ENCODE measurements around the gene DUT. TPM values are rescaled to one million over a fixed set of nuclear protein-coding genes. Genes with fewer than 3 reads are reported as not detected.

DUT gene
- polyA plus RNA-seq, 6 donors from 2014 or later = 106 to 117 (median 112) TPM

GRCh38 chr15:48366584-48367312, 35.5 kb downstream of the DUT start:
- Mint-ChIP-seq H3K27me3 (peaks cover 5 to 41% (median 21%) of the 10 kb centered on the region in 3 donors), H3K27ac (no peak overlapping the region), H3K9me3 (peaks cover 0 to 3% (median 0%) of the 10 kb centered on the region in 7 donors), H3K4me3 (no peak overlapping the region), H3K4me1 (no peaks in the 10 kb centered on the region), H3K36me3 (no peaks in the 10 kb centered on the region)
- ATAC-seq (ENCODE audit: low read depth in 2 of 2) (no peak), DNase-seq (no peak)

DNA sequence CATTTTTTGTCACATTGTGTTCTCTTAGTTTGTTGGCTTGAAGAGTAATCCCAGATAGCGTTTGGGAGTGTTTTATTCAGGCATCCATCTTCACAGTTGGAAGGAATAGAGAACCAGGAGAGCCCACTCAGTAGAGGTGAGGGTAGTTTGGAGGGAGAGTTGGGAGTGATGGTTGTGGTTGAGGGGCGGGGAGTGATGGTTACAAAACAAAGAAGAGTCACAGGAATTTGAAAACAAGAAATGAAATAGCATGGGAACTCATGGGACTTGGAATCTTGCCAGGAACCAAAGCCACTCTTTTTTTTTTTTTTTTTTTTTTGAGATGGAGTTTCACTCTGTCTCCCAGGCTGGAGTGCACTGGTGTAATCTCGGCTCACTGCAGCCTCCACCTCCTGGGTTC, 36.3 kb downstream of the DUT start:
- ATAC-seq (ENCODE audit: low read depth in 2 of 2) = no peak
- Mint-ChIP-seq H3K27ac (no peak overlapping the region), H3K9me3 (peaks cover 0 to 3% (median 0%) of the 10 kb centered on the region in 7 donors), H3K4me3 (no peak overlapping the region), H3K36me3 (no peaks in the 10 kb centered on the region), H3K27me3 (peaks cover 5 to 41% (median 21%) of the 10 kb centered on the region in 3 donors), H3K4me1 (no peaks in the 10 kb centered on the region)
- no peak for DNase-seq

- ATAC-seq (ENCODE audit: low read depth in 2 of 2) (no peak), DNase-seq (no peak)
- Mint-ChIP-seq H3K27ac (no peak overlapping the region), H3K4me1 (no peaks in the 10 kb centered on the region), H3K4me3 (no peak overlapping the region), H3K9me3 (no peaks in the 10 kb centered on the region), H3K36me3 (no peaks in the 10 kb centered on the region), H3K27me3 (peaks cover 14 to 51% (median 38%) of the 10 kb centered on the region in 3 donors)
Observed at GRCh38 chr15:48370460-48370859, 39.2 kb downstream of the DUT start.

- H3K36me3 Mint-ChIP-seq = no peaks in the 10 kb centered on the region
- H3K27me3 Mint-ChIP-seq = peaks cover 24 to 53% (median 41%) of the 10 kb centered on the region in 3 donors
- DNase-seq = no peak
- ATAC-seq (ENCODE audit: low read depth in 2 of 2) = no peak
- H3K27ac Mint-ChIP-seq = no peak overlapping the region
- no peaks in the 10 kb centered on the region for H3K4me1 Mint-ChIP-seq
- no peak overlapping the region for H3K4me3 Mint-ChIP-seq
- peaks cover 0 to 5% (median 0%) of the 10 kb centered on the region in 7 donors for H3K9me3 Mint-ChIP-seq
Observed at GRCh38 chr15:48371550-48371949, 40.3 kb downstream of the DUT start.

GRCh38 chr15:48371961-48372360, 40.7 kb downstream of the DUT start:
- H3K9me3 Mint-ChIP-seq = peaks cover 0 to 5% (median 0%) of the 10 kb centered on the region in 7 donors
- H3K4me1 Mint-ChIP-seq = no peaks in the 10 kb centered on the region
- H3K27ac Mint-ChIP-seq = no peak overlapping the region
- peaks cover 24 to 49% (median 41%) of the 10 kb centered on the region in 3 donors for H3K27me3 Mint-ChIP-seq
- DNase-seq = no peak
- H3K36me3 Mint-ChIP-seq = no peaks in the 10 kb centered on the region
- ATAC-seq (ENCODE audit: low read depth in 2 of 2) = no peak
- no peak overlapping the region for H3K4me3 Mint-ChIP-seq

DNA sequence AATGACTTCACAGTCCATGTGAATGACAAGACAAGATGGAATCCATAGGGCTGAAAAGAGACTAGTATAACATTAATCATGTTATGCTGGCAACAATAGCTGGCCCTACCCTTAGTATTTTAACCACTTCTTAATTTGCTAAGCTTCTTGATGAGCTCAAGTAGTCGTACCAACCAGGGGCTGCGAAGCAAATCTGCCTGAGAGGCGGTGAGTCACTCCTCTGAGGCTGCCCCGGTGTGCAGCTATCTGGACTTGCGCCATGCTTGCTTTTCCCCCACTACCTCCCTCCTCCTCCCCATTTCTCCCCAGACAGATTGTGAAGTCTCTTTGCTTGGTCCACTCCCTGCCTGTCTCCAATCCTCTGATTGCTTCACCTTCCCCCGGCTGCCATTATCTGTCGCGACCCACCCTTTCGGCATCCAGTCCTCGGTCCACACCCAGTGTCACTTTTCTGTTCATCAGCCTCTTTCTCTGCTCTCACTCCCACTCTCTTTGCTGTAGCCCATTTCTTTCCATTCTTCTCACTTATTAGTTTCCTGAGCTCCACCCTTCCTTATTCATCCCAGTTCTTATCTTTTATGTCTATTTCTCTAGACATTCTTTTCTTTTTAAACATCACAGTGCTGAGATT, 42.7 kb downstream of the DUT start:
- Mint-ChIP-seq H3K4me1 (no peaks in the 10 kb centered on the region), H3K4me3 (no peak overlapping the region), H3K27me3 (peaks cover 24 to 35% (median 35%) of the 10 kb centered on the region in 3 donors), H3K9me3 (peaks cover 0 to 10% (median 5%) of the 10 kb centered on the region in 7 donors), H3K36me3 (no peaks in the 10 kb centered on the region), H3K27ac (no peak overlapping the region)
- no peak for ATAC-seq (ENCODE audit: low read depth in 2 of 2)
- DNase-seq = no peak

DNA sequence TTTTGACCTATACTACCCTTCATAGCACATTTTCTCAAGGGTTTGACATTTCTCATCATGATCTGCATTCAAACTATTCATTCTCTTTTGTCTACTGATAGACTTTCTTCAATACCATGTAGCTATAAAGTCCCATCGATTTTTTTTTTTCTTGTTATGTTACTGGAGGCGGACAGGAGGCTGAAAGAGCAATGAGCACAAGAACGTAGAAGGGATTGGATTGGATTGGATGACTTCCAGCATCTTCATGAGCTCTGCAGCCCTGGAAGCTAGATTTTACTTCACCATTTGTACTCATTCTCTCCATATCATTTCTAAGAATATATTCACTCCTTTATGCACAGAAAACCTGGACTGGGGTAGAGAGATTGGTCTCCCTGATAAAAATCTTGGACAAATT, 43.2 kb downstream of the DUT start:
- peaks cover 0 to 10% (median 5%) of the 10 kb centered on the region in 7 donors for H3K9me3 Mint-ChIP-seq
- no peaks in the 10 kb centered on the region for H3K4me1 Mint-ChIP-seq
- no peak for ATAC-seq (ENCODE audit: low read depth in 2 of 2)
- peaks cover 22 to 35% (median 29%) of the 10 kb centered on the region in 3 donors for H3K27me3 Mint-ChIP-seq
- DNase-seq = no peak
- no peaks in the 10 kb centered on the region for H3K36me3 Mint-ChIP-seq
- no peak overlapping the region for H3K4me3 Mint-ChIP-seq
- H3K27ac Mint-ChIP-seq = no peak overlapping the region

- peak overlapping the region in 1 of 6 donors; percentile 15 for H3K27ac Mint-ChIP-seq
- ATAC-seq (ENCODE audit: low read depth in 2 of 2) (no peak), DNase-seq (no peak)
- H3K27me3 Mint-ChIP-seq = peaks cover 20 to 35% (median 25%) of the 10 kb centered on the region in 3 donors
- no peaks in the 10 kb centered on the region for H3K36me3 Mint-ChIP-seq
- no peak overlapping the region for H3K4me3 Mint-ChIP-seq
- H3K9me3 Mint-ChIP-seq = peaks cover 0 to 10% (median 5%) of the 10 kb centered on the region in 7 donors
- H3K4me1 Mint-ChIP-seq = no peaks in the 10 kb centered on the region
Observed at GRCh38 chr15:48375767-48376166, 44.5 kb downstream of the DUT start.

GRCh38 chr15:48380198-48380597, 49.0 kb downstream of the DUT start:
- H3K36me3 Mint-ChIP-seq = no peaks in the 10 kb centered on the region
- no peaks in the 10 kb centered on the region for H3K4me1 Mint-ChIP-seq
- peaks cover 11 to 15% (median 12%) of the 10 kb centered on the region in 3 donors for H3K27me3 Mint-ChIP-seq
- no peak overlapping the region for H3K4me3 Mint-ChIP-seq
- H3K9me3 Mint-ChIP-seq = peaks cover 0 to 10% (median 5%) of the 10 kb centered on the region in 7 donors
- no peak for DNase-seq
- ATAC-seq (ENCODE audit: low read depth in 2 of 2) = no peak
- H3K27ac Mint-ChIP-seq = no peak overlapping the region

- peaks cover 0 to 10% (median 4%) of the 10 kb centered on the region in 7 donors for H3K9me3 Mint-ChIP-seq
- H3K27ac Mint-ChIP-seq = no peak overlapping the region
- no peaks in the 10 kb centered on the region for H3K36me3 Mint-ChIP-seq
- peaks cover 0 to 5% (median 3%) of the 10 kb centered on the region in 3 donors for H3K27me3 Mint-ChIP-seq
- no peak overlapping the region for H3K4me3 Mint-ChIP-seq
- no peak for ATAC-seq (ENCODE audit: low read depth in 2 of 2)
- no peaks in the 10 kb centered on the region for H3K4me1 Mint-ChIP-seq
- no peak for DNase-seq
Observed at GRCh38 chr15:48381861-48382260, 50.6 kb downstream of the DUT start.

- peaks cover 0 to 5% (median 3%) of the 10 kb centered on the region in 3 donors for H3K27me3 Mint-ChIP-seq
- H3K27ac Mint-ChIP-seq = no peak overlapping the region
- H3K36me3 Mint-ChIP-seq = no peaks in the 10 kb centered on the region
- ATAC-seq (ENCODE audit: low read depth in 2 of 2) = no peak
- no peak overlapping the region for H3K4me3 Mint-ChIP-seq
- peaks cover 0 to 1% (median 0%) of the 10 kb centered on the region in 7 donors for H3K9me3 Mint-ChIP-seq
- H3K4me1 Mint-ChIP-seq = no peaks in the 10 kb centered on the region
- no peak for DNase-seq
Observed at GRCh38 chr15:48383031-48383430, 51.8 kb downstream of the DUT start.

GRCh38 chr15:48384616-48385015, 53.4 kb downstream of the DUT start:
- no peak overlapping the region for H3K4me3 Mint-ChIP-seq
- peaks cover 0 to 3% (median 0%) of the 10 kb centered on the region in 3 donors for H3K27me3 Mint-ChIP-seq
- DNase-seq (no peak), ATAC-seq (ENCODE audit: low read depth in 2 of 2) (no peak)
- H3K36me3 Mint-ChIP-seq = no peaks in the 10 kb centered on the region
- no peaks in the 10 kb centered on the region for H3K4me1 Mint-ChIP-seq
- H3K27ac Mint-ChIP-seq = no peak overlapping the region
- no peaks in the 10 kb centered on the region for H3K9me3 Mint-ChIP-seq

GRCh38 chr15:48385031-48385830, 54.0 kb downstream of the DUT start:
- peaks cover 0 to 3% (median 0%) of the 10 kb centered on the region in 3 donors for H3K27me3 Mint-ChIP-seq
- H3K27ac Mint-ChIP-seq = no peak overlapping the region
- H3K4me1 Mint-ChIP-seq = no peaks in the 10 kb centered on the region
- no peak for DNase-seq
- H3K9me3 Mint-ChIP-seq = no peaks in the 10 kb centered on the region
- ATAC-seq (ENCODE audit: low read depth in 2 of 2) = no peak
- no peak overlapping the region for H3K4me3 Mint-ChIP-seq
- no peaks in the 10 kb centered on the region for H3K36me3 Mint-ChIP-seq
